ENCODE data around the gene ITGB5.

ITGB5 gene

DNA sequence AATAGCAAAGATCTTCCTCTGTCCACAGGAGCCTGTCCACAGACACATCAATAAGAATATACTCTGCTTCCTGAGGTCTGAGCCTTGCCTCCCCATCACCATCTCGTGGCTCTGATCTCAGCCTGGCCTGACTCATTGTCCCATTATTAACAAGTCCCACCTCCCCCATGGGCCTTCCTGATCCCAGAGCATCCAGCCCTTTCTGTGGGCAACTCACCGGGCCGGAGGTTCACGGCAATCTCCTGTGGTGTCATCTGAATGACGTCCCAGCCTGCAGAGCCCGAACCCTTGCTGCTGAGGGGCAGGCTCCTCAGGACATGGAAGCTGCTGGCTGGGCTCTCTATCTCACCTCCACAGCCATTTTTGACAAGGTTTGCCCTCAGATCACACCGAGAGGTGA is 28.1 kb downstream of the ITGB5 start:
- DNase-seq, result no peak

DNA sequence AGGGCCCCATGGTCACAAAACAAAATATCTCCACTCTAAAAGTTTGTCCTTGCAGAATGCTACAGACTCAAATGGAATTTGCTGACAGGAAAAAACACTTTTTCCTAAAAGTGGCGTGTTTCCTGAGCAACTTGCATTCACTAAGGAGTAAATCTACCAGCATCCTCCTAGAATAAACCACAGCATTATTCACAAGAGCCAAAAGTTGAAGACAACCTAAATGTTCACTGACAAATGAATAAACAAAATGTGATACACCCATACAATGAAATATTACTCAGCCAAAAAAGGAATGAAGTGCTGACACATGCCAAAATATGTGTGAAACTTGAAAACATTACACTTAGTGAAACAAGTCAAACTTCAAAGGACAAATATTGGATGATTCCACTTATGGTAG is 28.9 kb downstream of the ITGB5 start:
- DNase-seq, result no peak

- no peak for DNase-seq
Observed at GRCh38 chr3:124856677-124857076, 30.5 kb downstream of the ITGB5 start.

DNA sequence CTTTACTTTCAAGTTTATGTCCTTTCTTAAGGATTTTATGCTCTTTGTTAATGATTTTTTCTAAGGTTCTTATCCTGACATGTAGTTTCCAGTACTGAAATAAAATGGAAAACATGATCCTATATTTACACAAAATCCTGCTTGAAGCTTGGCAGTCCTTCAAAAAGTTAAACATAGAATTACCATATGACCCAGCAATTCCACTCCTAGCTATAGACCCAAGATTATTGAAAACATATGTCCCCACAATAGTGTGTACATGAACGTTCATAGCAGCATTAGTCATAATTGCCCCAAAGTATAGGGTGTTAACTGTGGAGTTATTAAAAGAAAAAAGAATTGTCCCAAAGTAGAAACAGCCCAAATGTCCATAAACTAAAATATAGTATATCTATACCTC is 33.2 kb downstream of the ITGB5 start:
- DNase-seq, result no peak

DNA sequence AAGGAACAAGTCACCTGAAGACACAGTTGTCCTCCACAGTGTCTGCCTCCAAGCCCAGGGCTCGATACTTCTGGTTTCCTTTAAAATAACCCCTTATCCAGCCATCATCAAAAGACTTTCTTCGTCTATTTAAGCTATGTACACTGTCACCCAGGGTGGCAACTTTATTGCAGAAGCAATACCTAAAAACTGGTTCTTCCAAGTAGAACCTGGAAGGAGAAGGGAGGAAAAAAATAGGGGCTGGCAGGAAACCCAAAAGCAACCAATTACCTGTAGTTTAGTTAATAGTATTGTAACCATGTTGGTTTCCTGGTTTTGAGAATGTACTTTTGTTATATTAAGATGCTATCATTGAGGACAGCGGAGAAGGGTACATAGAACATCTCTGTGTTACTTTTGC is 33.7 kb downstream of the ITGB5 start:
- no peak for DNase-seq

DNA sequence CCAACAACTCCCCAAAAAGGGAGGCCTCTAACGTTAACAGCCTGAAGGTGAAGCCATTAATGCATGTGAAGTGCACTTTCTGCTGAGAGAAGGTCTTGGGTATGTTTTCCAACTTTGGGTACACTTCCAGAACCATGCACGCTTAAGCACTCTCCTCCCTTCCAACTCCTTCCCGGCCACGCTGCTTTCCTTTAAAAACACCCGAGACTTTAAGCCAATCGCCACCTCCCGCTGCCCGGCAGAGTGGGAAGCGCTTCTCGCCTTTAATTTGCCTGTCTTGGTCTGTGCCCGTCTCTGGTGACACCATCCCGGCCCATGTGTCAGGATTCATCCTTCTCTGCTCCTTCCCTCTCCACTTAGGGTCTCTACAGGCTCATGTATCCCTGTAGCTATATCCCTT is 35.3 kb downstream of the ITGB5 start:
- no peak for DNase-seq

DNA sequence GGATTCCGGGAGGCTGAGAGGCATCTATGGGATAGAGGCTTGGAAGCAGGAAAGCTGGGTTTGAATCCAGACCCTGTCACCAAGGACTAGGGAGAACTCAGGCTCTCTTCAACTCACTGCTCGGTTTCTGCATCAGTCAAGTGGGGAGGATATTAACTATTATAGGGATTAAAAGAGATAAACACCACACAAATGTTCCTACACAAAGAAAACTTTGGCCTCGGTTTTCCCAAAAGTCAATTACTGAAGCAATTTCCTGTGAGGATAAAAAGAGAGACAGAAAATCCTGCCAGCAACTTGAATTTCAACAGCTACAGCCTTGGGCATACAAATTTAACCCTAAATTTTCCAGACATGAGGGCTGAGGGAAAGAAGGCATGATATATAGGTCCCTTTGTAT is 36.0 kb downstream of the ITGB5 start:
- no peak for DNase-seq

- DNase-seq, result no peak
Observed at GRCh38 chr3:124850633-124851032, 36.5 kb downstream of the ITGB5 start.

GRCh38 chr3:124850212-124850611 is 37.0 kb downstream of the ITGB5 start:
- no peak for DNase-seq

DNA sequence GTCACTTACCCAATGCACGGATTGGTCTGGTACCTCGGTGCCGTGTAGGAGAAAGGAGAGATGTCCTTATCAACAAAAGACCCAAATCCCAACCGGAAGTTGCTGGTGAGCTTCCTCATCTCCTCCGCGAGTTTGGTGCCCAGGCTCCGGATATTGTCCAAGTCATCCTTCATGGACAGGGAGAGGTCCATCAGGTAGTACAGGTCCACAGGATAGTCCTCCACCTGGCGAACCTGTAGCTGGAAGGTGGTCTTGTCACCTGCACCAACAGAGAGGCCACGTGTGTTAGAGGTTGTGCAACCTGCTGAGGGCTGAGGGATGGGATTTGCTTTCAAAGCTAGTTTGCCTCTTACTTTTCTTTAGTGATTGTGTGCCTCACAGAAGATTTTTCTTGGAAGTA is 38.9 kb downstream of the ITGB5 start:
- DNase-seq, result no peak

- no peak for DNase-seq
Observed at GRCh38 chr3:124847863-124848262, 39.3 kb downstream of the ITGB5 start.

GRCh38 chr3:124847051-124847450 is 40.1 kb downstream of the ITGB5 start:
- no peak for DNase-seq

DNA sequence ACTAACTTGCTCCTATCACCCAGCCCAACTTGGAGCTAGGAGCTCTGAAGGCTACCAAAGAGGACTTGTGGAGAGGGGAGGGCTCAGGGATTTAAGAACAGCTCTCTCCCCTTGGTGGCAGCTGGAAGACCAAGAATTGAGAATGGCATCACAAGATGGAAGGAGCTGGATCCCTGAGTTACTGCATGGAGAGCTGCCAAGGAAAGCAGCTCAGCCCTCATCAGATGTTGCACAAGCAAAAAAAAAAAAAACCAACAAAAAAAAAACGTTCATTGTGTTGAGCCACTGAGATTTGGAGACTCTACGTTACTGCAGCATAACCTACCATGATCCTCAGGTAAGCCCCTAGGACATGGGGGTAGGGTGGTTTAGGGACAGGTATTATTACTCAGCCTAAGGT is 41.0 kb downstream of the ITGB5 start:
- DNase-seq, result no peak

DNA sequence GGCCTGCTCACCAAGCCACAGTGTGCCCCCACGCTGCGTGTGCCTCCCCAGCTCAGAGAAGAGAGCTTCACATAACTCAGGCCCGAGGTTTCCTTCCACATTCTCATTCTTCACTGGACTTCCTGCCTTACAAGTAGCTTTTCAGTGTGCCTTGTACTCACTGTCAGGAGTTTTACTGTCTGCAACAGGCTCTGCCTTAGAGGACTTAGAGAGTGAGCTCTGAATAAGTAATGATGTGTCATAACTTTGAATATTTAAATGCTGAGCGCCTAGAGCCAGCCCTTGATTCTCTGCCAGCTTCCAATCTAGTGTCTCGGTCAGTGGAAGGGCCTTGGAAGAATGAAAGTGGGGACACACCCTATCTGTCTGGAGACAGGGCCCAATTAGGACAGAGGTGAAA is 41.8 kb downstream of the ITGB5 start:
- no peak for DNase-seq

- DNase-seq, result no peak
Observed at GRCh38 chr3:124843506-124844177, 43.5 kb downstream of the ITGB5 start.

GRCh38 chr3:124843047-124843446 is 44.1 kb downstream of the ITGB5 start:
- no peak for DNase-seq

DNA sequence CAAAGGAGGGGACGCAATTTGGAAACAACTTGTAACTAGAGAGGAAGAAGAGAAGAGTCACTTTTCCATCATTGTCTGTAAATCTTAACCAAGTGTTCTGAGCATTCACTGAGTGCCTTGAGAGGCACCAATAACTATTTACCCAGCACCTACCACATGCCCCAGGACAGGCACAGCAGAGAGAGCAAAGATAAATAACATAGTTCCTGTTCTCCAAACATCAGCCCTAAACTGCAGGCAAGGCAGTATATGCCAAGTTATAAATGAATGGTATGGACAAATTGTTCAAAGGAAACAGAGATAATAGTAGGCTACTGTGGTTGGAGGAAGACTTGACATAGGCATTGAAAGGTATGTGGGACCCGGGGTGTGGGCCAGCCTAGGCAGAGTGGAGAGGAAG is 45.6 kb downstream of the ITGB5 start:
- DNase-seq, result no peak

- no peak for DNase-seq
Observed at GRCh38 chr3:124840331-124840730, 46.8 kb downstream of the ITGB5 start.

GRCh38 chr3:124839896-124840295 is 47.3 kb downstream of the ITGB5 start:
- DNase-seq, result no peak

DNA sequence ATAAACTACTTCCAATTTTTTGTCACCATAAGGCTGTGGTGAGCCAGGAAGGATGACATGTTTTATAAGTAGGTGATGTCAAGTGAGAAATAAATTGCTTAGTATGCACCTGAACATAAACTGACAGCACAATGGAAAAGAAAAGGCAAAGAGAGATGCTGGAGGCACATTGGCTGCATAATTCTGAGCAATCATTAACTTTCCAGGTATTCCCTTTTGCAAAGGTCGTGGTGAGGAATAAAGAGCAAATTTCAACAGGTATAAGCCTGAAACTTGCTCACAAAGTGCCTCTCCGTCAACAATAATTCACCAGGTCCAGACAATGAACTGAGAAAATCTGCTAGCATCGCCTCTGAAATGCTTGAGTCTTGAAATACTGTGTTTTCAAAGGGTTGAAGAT is 48.2 kb downstream of the ITGB5 start:
- DNase-seq, result no peak

GRCh38 chr3:124837730-124838186 is 49.4 kb downstream of the ITGB5 start:
- DNase-seq, result no peak

DNA sequence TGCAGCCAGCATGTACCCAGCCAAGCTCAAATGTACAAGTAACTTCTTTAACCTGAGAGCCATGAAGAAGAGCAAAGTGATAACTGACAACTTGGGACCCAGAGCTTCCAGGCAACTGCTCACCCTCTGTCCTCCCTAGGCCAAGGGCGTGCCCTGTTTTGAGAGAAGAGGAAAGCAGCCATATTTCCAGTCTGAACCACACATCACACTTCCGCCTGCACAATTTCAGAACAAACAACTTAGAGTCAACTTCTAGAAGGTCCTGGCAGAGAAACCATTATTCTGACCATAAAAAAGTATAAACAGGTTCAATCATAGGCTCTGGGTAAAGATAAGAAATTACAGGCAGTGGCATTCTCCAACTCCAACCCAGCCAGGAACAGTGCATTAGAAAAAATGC is 50.1 kb downstream of the ITGB5 start:
- no peak for DNase-seq

- DNase-seq, result no peak
Observed at GRCh38 chr3:124836448-124836847, 50.7 kb downstream of the ITGB5 start.

- DNase-seq, result no peak
Observed at GRCh38 chr3:124834723-124835718, 52.1 kb downstream of the ITGB5 start.

Measured in effector CD8-positive, alpha-beta T cell (primary cell).